T-cell (primary cell): ENCODE data around the gene TLK1. TPM values are rescaled to one million over a fixed set of nuclear protein-coding genes. Genes with fewer than 3 reads are reported as not detected.

Source experiments
- ATAC-seq, 4 experiments: fragments of 200-7000 bp in 3 of 4; fragments of 150-1000 bp in 1 of 4; cut with Tn5 transposase; replicated peaks in 1 of 4; 1 replicate in 3 of 4; 2 replicates in 1 of 4; pipeline ENCODE4 v1.10.0; 2021; ENCODE audit warnings: moderate library complexity in 3 of 4, mild to moderate bottlenecking in 2 of 4, moderate number of reproducible peaks in 1 of 4
- CTCF ChIA-PET, 2 donors: fragments of 300-600 bp; sonication (Branson Sonifier 250); formaldehyde crosslinking; loops; one replicate each; lab custom pipeline; 2022; ENCODE audit warnings: antibody characterized with exemption in 2 of 2; lab: Charles Lee
- POLR2A ChIA-PET, 2 donors: fragments of 300-600 bp; sonication (Branson Sonifier 250); formaldehyde crosslinking; loops; one replicate each; lab custom pipeline; 2022; ENCODE audit warnings: antibody characterized with exemption in 2 of 2; lab: Charles Lee
- DNase-seq, 35 experiments: peaks; one replicate each; pipeline versions ENCODE4 v3.0.0 to v3.0.0-alpha.2; 2013 to 2023
- H3K27ac ChIP-seq: one replicate; pipeline ENCODE4 v1.5.1; 2013; ENCODE audit warnings: low read length
- H3K27me3 ChIP-seq, 2 experiments: replicated peaks in 1 of 2; 1 replicate in 1 of 2; 2 replicates in 1 of 2; pipeline versions ENCODE4 v1.6.1 to v1.7.0; 2013; ENCODE audit warnings: low read length in 1 of 2, mixed read lengths in 1 of 2; ENCODE audit not compliant: control insufficient read depth in 2 of 2, insufficient read depth in 2 of 2; ENCODE audit errors: extremely low read depth in 1 of 2
- H3K36me3 ChIP-seq, 2 donors: 1 replicate in 1 of 2; 2 replicates in 1 of 2; pipeline versions ENCODE4 v1.6.1 to v1.7.0; 2013; ENCODE audit warnings: low read length in 1 of 2; ENCODE audit not compliant: control insufficient read depth in 2 of 2, insufficient read depth in 1 of 2; ENCODE audit errors: extremely low read depth in 1 of 2
- H3K4me1 ChIP-seq, 2 experiments: 1 replicate in 1 of 2; 2 replicates in 1 of 2; pipeline versions ENCODE4 v1.6.1 to v1.7.0; 2013; ENCODE audit warnings: low read length in 2 of 2, mixed read lengths in 1 of 2; ENCODE audit not compliant: insufficient read depth in 2 of 2, control insufficient read depth in 1 of 2; ENCODE audit errors: extremely low read depth in 1 of 2
- H3K4me3 ChIP-seq, 2 donors: 1 replicate in 1 of 2; 2 replicates in 1 of 2; pipeline versions ENCODE4 v1.5.1 to v1.7.0; 2013; ENCODE audit warnings: mild to moderate bottlenecking in 2 of 2, low read length in 1 of 2, moderate library complexity in 1 of 2; ENCODE audit not compliant: control insufficient read depth in 1 of 2; ENCODE audit errors: extremely low read depth in 1 of 2
- H3K9me3 ChIP-seq: 2 replicates; pipeline ENCODE4 v1.7.0; 2013
- H3K27ac Mint-ChIP-seq, 2 donors: one replicate each; pipeline ENCODE4 v1.8.0; 2020 to 2021; ENCODE audit warnings: mild to moderate bottlenecking in 2 of 2, mixed read lengths in 2 of 2
- H3K27me3 Mint-ChIP-seq, 2 donors: one replicate each; pipeline ENCODE4 v1.8.0; 2021 to 2022; ENCODE audit warnings: mixed read lengths in 2 of 2
- H3K36me3 Mint-ChIP-seq: one replicate; pipeline ENCODE4 v1.8.0; 2021; ENCODE audit warnings: mixed read lengths
- H3K4me1 Mint-ChIP-seq, 3 donors: one replicate each; pipeline ENCODE4 v1.8.0; 2020 to 2022; ENCODE audit warnings: mixed read lengths in 3 of 3, mild to moderate bottlenecking in 1 of 3
- H3K4me3 Mint-ChIP-seq, 3 donors: one replicate each; pipeline ENCODE4 v1.8.0; 2020 to 2022; ENCODE audit warnings: mild to moderate bottlenecking in 3 of 3, mixed read lengths in 3 of 3, moderate library complexity in 3 of 3
- H3K9me3 Mint-ChIP-seq, 3 donors: one replicate each; pipeline ENCODE4 v1.8.0; 2020 to 2022; ENCODE audit warnings: mixed read lengths in 3 of 3
- WGBS: methylation state at CpG from one replicate; pipeline ENCODE4 v1.1.5; 2013; ENCODE audit warnings: missing lambda C conversion rate; ENCODE audit not compliant: insufficient coverage; 5-methylcytosine and 5-hydroxymethylcytosine counted together
- total RNA-seq, 35 experiments: library from RNA in 6 of 35; stranded (reverse) in 6 of 35; fragments of 120-200 nt in 1 of 35; gene quantifications; one replicate each; pipeline versions ENCODE4 v1.2.1 to v1.2.4 and lab custom pipeline; 2013 to 2026

TLK1 gene
- total RNA-seq, 5 donors from 2014 or later (not counting 1 experiment from before 2014, with no cell fraction given): 112 to 129 (median 120) TPM

- Histone ChIP-seq H3K4me1 (peaks cover 12 to 32% of the 10 kb centered on the region in 2 experiments), H3K9me3 (no peaks in the 10 kb centered on the region), H3K27me3 (no peaks in the 10 kb centered on the region), H3K4me3 (no peak overlapping the region), H3K36me3 (peaks cover 0 to 6% of the 10 kb centered on the region in 2 donors), H3K27ac (no peak overlapping the region)
- H3K27ac Mint-ChIP-seq: peak overlapping the region; percentile 95 to 97
- POLR2A ChIA-PET: interaction anchor here in 1 of 2 donors (0.8 kb wide), 1 partner anchor 68 kb away, joined by 3 read pairs; no protein-coding TSS in a partner anchor
- peak overlapping the region in 1 of 3 donors; percentile 2 for H3K4me3 Mint-ChIP-seq
- H3K27me3 Mint-ChIP-seq: no peaks in the 10 kb centered on the region
- H3K4me1 Mint-ChIP-seq: peaks cover 72 to 76% (median 72%) of the 10 kb centered on the region in 3 donors
- peaks cover 21% of the 10 kb centered on the region for H3K36me3 Mint-ChIP-seq
- no peak for ATAC-seq
- CTCF ChIA-PET: interaction anchor here in 1 of 2 donors (1.1 kb wide), 1 partner anchor 69 kb away, joined by 4 read pairs; no protein-coding TSS in a partner anchor
- DNase-seq: no peak
- H3K9me3 Mint-ChIP-seq: no peaks in the 10 kb centered on the region
- 100% methylated on average over 1 of the region's 6 CpGs for WGBS
Observed at GRCh38 chr2:171089489-171089888, 71.2 kb downstream of the TLK1 start.

GRCh38 chr2:171088057-171088834 lies 72.4 kb downstream of the TLK1 start:
- ChIA-PET POLR2A (interaction anchor here in 1 of 2 donors (0.6 kb wide), 1 partner anchor 9 kb away, joined by 7 read pairs; no protein-coding TSS in a partner anchor), CTCF (interaction anchor here (0.8 to 3.2 kb wide), 11 partner anchors 9 to 328 kb away, joined by 3 to 19 read pairs (median 6); partner anchors contain the start of gene GORASP2 (in 1 of the 2))
- no peak overlapping the region for H3K4me3 ChIP-seq
- peaks cover 12 to 42% of the 10 kb centered on the region in 2 experiments for H3K4me1 ChIP-seq
- H3K9me3 ChIP-seq: no peaks in the 10 kb centered on the region
- H3K36me3 Mint-ChIP-seq: peaks cover 18% of the 10 kb centered on the region
- peaks cover 72 to 76% (median 76%) of the 10 kb centered on the region in 3 donors for H3K4me1 Mint-ChIP-seq
- no CpG with 5 or more reads among the region's 5 CpGs for WGBS
- no peak for ATAC-seq
- peak overlapping the region; percentile 35 for H3K27ac ChIP-seq
- H3K27me3 Mint-ChIP-seq: no peaks in the 10 kb centered on the region
- peak overlapping the region in 1 of 3 donors; percentile 66 for H3K4me3 Mint-ChIP-seq
- H3K27me3 ChIP-seq: no peaks in the 10 kb centered on the region
- H3K27ac Mint-ChIP-seq: peak overlapping the region; percentile 95 to 97
- peaks cover 0 to 6% of the 10 kb centered on the region in 2 donors for H3K36me3 ChIP-seq
- DNase-seq: no peak
- H3K9me3 Mint-ChIP-seq: no peaks in the 10 kb centered on the region

GRCh38 chr2:171087547-171087946 lies 73.1 kb downstream of the TLK1 start:
- DNase-seq: peak in 4 of 35 experiments; percentile 4 to 58 (median 12)
- CTCF ChIA-PET: interaction anchor here (0.8 to 3.2 kb wide), 20 partner anchors 8 to 329 kb away, joined by 3 to 19 read pairs (median 4); partner anchors contain the start of gene GORASP2 (in 2 of the 2)
- WGBS: no CpG with 5 or more reads among the region's 1 CpG

GRCh38 chr2:171086352-171087290 lies 74.1 kb downstream of the TLK1 start:
- peak overlapping the region; percentile 31 to 63 for H3K4me3 ChIP-seq
- peak; percentile 67 to 80 (median 72) for ATAC-seq
- no peaks in the 10 kb centered on the region for H3K9me3 Mint-ChIP-seq

More at GRCh38 chr2:171087547-171087946, 73.1 kb downstream of the TLK1 start:
- H3K36me3 ChIP-seq: peaks cover 0 to 6% of the 10 kb centered on the region in 2 donors
- Mint-ChIP-seq H3K4me1 (peaks cover 71 to 75% (median 74%) of the 10 kb centered on the region in 3 donors), H3K36me3 (peaks cover 18% of the 10 kb centered on the region), H3K9me3 (no peaks in the 10 kb centered on the region), H3K27me3 (no peaks in the 10 kb centered on the region), H3K27ac (peak overlapping the region; percentile 95 to 97), H3K4me3 (peak overlapping the region; percentile 66 to 75 (median 74))
- H3K27ac ChIP-seq: peak overlapping the region; percentile 35
- peaks cover 12 to 45% of the 10 kb centered on the region in 2 experiments for H3K4me1 ChIP-seq
- H3K9me3 ChIP-seq: no peaks in the 10 kb centered on the region
- POLR2A ChIA-PET: interaction anchor here (0.5 to 0.7 kb wide), 4 partner anchors 10 to 684 kb away, joined by 3 to 7 read pairs (median 5); no protein-coding TSS in a partner anchor
- no peak overlapping the region for H3K4me3 ChIP-seq
- peak; percentile 11 to 58 (median 18) for ATAC-seq
- H3K27me3 ChIP-seq: no peaks in the 10 kb centered on the region

GRCh38 chr2:171084128-171084527 lies 76.6 kb downstream of the TLK1 start:
- H3K27me3 ChIP-seq: no peaks in the 10 kb centered on the region
- Mint-ChIP-seq H3K4me1 (peaks cover 75 to 80% (median 79%) of the 10 kb centered on the region in 3 donors), H3K36me3 (peaks cover 9% of the 10 kb centered on the region), H3K4me3 (peak overlapping the region; percentile 43 to 70 (median 54)), H3K27me3 (no peaks in the 10 kb centered on the region), H3K27ac (peak overlapping the region; percentile 90 to 96), H3K9me3 (no peaks in the 10 kb centered on the region)
- WGBS: 20% methylated on average over 1 of the region's 5 CpGs
- H3K9me3 ChIP-seq: no peaks in the 10 kb centered on the region
- peak in 3 of 35 experiments; percentile 8 to 55 (median 15) for DNase-seq
- no peak overlapping the region for H3K4me3 ChIP-seq
- peak overlapping the region; percentile 15 for H3K27ac ChIP-seq
- ChIA-PET CTCF (interaction anchor here in 1 of 2 donors (0.6 kb wide), 1 partner anchor 71 kb away, joined by 5 read pairs; no protein-coding TSS in a partner anchor), POLR2A (no interaction called here)
- peak; percentile 51 to 61 (median 58) for ATAC-seq
- peaks cover 15 to 58% of the 10 kb centered on the region in 2 experiments for H3K4me1 ChIP-seq
- no peaks in the 10 kb centered on the region for H3K36me3 ChIP-seq

More at GRCh38 chr2:171086352-171087290, 74.1 kb downstream of the TLK1 start:
- no peaks in the 10 kb centered on the region for H3K27me3 ChIP-seq
- Mint-ChIP-seq H3K27ac (peak overlapping the region; percentile 95 to 97), H3K4me1 (peaks cover 77 to 78% (median 78%) of the 10 kb centered on the region in 3 donors), H3K4me3 (peak overlapping the region; percentile 66 to 75 (median 74)), H3K27me3 (no peaks in the 10 kb centered on the region), H3K36me3 (peaks cover 16% of the 10 kb centered on the region)
- ChIA-PET CTCF (interaction anchor here (0.5 to 3.2 kb wide), 32 partner anchors 9 to 1022 kb away, joined by 3 to 19 read pairs (median 4); partner anchors contain the start of gene GORASP2 (in 2 of the 2)), POLR2A (interaction anchor here in 1 of 2 donors (0.7 to 1.2 kb wide), 3 partner anchors 29 to 158 kb away, joined by 3 to 5 read pairs (median 3); no protein-coding TSS in a partner anchor)
- H3K36me3 ChIP-seq: peaks cover 0 to 4% of the 10 kb centered on the region in 2 donors
- no peaks in the 10 kb centered on the region for H3K9me3 ChIP-seq
- DNase-seq: peak in 34 of 35 experiments; percentile 17 to 79 (median 56)
- peak overlapping the region; percentile 43 for H3K27ac ChIP-seq
- 35% methylated on average over 5 of the region's 13 CpGs for WGBS
- H3K4me1 ChIP-seq: peaks cover 12 to 48% of the 10 kb centered on the region in 2 experiments
